Activated CD4-positive, alpha-beta memory T cell treated with anti-CD3 and anti-CD28 coated beads for 36 hours (primary cell): ENCODE measurements around the gene CHST8. TPM values are rescaled to one million over a fixed set of nuclear protein-coding genes. Genes with fewer than 3 reads are reported as not detected.

Experiments
- CTCF ChIA-PET: fragments of 350-600 bp; sonication (Branson Sonifier 250); formaldehyde crosslinking; loops from one replicate; lab custom pipeline; 2021; ENCODE audit warnings: antibody characterized with exemption, inconsistent platforms; lab: Charles Lee
- POLR2A ChIA-PET: fragments of 350-600 bp; sonication (Branson Sonifier 250); formaldehyde crosslinking; loops from one replicate; lab custom pipeline; 2021; ENCODE audit warnings: antibody characterized with exemption; lab: Charles Lee
- DNase-seq: peaks from one replicate; pipeline ENCODE4 v3.0.0-alpha.2; 2020
- H3K27ac Mint-ChIP-seq: one replicate; pipeline ENCODE4 v1.8.0; 2021; ENCODE audit warnings: mixed read lengths
- H3K27me3 Mint-ChIP-seq: one replicate; pipeline ENCODE4 v1.8.0; 2021; ENCODE audit warnings: mixed read lengths
- H3K36me3 Mint-ChIP-seq: one replicate; pipeline ENCODE4 v1.8.0; 2021; ENCODE audit warnings: mixed read lengths
- H3K4me1 Mint-ChIP-seq: one replicate; pipeline ENCODE4 v1.8.0; 2021; ENCODE audit warnings: low read depth, mixed read lengths
- H3K4me3 Mint-ChIP-seq: one replicate; pipeline ENCODE4 v1.8.0; 2021; ENCODE audit warnings: mild to moderate bottlenecking, mixed read lengths
- H3K9me3 Mint-ChIP-seq: one replicate; pipeline ENCODE4 v1.8.0; 2021; ENCODE audit warnings: mixed read lengths
- intact Hi-C: fragments of 100-400 bp; cut with micrococcal nuclease; formaldehyde crosslinking; loops from one replicate; pipeline ENCODE4 v1.15.1; 2023
- total RNA-seq, 2 experiments: library from RNA; stranded (reverse); gene quantifications; one replicate each; pipeline ENCODE4 v1.2.3, GENCODE V29; 2021

The CHST8 gene
- total RNA-seq, 2 experiments from 2014 or later: not detected

GRCh38 chr19:33703438-33703750 lies 81.6 kb downstream of the CHST8 start:
- ChIA-PET CTCF (no interaction called here), POLR2A (no interaction called here)
- no peak for DNase-seq
- Mint-ChIP-seq H3K36me3 (no peaks in the 10 kb centered on the region), H3K4me1 (no peaks in the 10 kb centered on the region), H3K27ac (no peak overlapping the region), H3K9me3 (no peaks in the 10 kb centered on the region), H3K27me3 (no peaks in the 10 kb centered on the region), H3K4me3 (no peak overlapping the region)
- intact Hi-C loops: no loop called here

DNA sequence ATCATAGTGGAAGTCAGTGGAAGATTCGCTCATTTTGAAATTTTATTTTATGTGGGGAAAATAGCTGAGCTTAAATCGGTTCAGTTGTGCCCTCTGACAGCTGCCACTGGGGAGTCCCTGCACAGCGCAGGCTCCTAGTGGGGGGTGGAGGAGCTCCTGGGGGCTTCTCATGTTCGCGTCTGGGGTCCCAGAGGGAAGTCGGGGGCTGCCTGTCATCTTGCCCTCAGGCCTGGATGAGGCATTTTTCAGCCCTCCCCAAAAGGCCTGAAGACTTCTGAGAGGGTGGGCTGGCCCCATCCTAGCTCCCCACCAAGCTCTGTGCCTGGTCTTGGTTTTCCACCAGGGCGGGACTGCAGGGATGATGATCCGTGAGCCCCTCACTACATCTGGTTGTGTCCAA lies 82.1 kb downstream of the CHST8 start:
- Mint-ChIP-seq H3K36me3 (no peaks in the 10 kb centered on the region), H3K27ac (no peak overlapping the region), H3K4me1 (no peaks in the 10 kb centered on the region), H3K9me3 (no peaks in the 10 kb centered on the region), H3K4me3 (no peak overlapping the region), H3K27me3 (no peaks in the 10 kb centered on the region)
- intact Hi-C loops: no loop called here
- CTCF ChIA-PET: no interaction called here
- DNase-seq: no peak
- POLR2A ChIA-PET: no interaction called here

DNA sequence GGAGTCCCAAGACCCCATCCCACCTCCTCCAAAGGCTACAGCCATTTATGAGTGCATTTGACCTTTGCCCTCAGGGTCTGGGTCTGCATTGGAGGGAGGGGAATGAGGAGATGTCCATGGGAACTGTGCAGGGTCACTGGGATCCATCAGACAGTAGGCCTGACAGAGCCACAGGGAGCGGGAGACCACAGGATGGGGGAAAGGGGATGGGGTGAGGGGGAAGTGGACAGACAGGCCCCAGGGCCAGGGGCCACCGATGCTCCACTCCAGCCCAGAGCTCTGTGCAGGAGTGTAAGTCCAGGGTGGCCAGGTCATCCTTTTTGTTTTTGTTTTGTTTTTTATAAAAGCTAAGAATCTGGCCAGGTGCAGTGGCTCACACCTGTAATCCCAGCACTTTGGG lies 82.5 kb downstream of the CHST8 start:
- no peaks in the 10 kb centered on the region for H3K27me3 Mint-ChIP-seq
- no peak for DNase-seq

GRCh38 chr19:33705090-33705847 lies 83.5 kb downstream of the CHST8 start:
- Mint-ChIP-seq H3K36me3 (no peaks in the 10 kb centered on the region), H3K27ac (no peak overlapping the region), H3K4me1 (no peaks in the 10 kb centered on the region), H3K27me3 (peaks cover 2% of the 10 kb centered on the region), H3K9me3 (no peaks in the 10 kb centered on the region), H3K4me3 (no peak overlapping the region)
- POLR2A ChIA-PET: no interaction called here
- intact Hi-C loops: no loop called here
- DNase-seq: no peak
- CTCF ChIA-PET: no interaction called here

More for the DNA sequence above, 82.5 kb downstream of the CHST8 start:
- ChIA-PET CTCF (no interaction called here), POLR2A (no interaction called here)
- Mint-ChIP-seq H3K9me3 (no peaks in the 10 kb centered on the region), H3K4me3 (no peak overlapping the region), H3K27ac (no peak overlapping the region), H3K4me1 (no peaks in the 10 kb centered on the region), H3K36me3 (no peaks in the 10 kb centered on the region)
- intact Hi-C loops: no loop called here

DNA sequence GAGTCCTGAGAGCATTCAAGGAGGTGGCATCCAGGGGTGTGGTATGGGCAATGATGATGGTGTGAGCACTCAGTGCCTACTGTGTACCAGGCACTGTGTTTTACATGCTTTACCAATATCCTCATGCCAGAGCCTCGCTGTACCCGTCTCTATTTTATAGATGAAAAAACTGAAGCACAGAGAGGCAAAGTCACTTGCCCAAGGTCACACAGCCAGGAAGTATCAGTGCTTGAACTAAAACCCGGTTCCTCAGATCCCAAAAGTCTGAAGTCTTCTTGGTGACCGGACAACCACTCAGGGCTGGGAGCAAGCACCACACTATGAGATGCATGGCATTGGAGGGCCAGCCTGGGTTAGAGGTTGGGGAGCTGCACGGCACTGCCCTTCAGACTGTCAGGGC lies 84.1 kb downstream of the CHST8 start:
- Mint-ChIP-seq H3K36me3 (no peaks in the 10 kb centered on the region), H3K4me3 (no peak overlapping the region), H3K27me3 (peaks cover 2% of the 10 kb centered on the region), H3K9me3 (no peaks in the 10 kb centered on the region), H3K27ac (no peak overlapping the region), H3K4me1 (no peaks in the 10 kb centered on the region)
- POLR2A ChIA-PET: no interaction called here
- intact Hi-C loops: no loop called here
- CTCF ChIA-PET: no interaction called here
- no peak for DNase-seq

GRCh38 chr19:33706631-33707030 lies 84.9 kb downstream of the CHST8 start:
- H3K4me3 Mint-ChIP-seq: no peak overlapping the region
- intact Hi-C loops: no loop called here
- H3K36me3 Mint-ChIP-seq: no peaks in the 10 kb centered on the region
- CTCF ChIA-PET: no interaction called here
- DNase-seq: no peak
- POLR2A ChIA-PET: no interaction called here
- H3K27ac Mint-ChIP-seq: no peak overlapping the region
- no peaks in the 10 kb centered on the region for H3K9me3 Mint-ChIP-seq
- H3K4me1 Mint-ChIP-seq: no peaks in the 10 kb centered on the region
- H3K27me3 Mint-ChIP-seq: peaks cover 4% of the 10 kb centered on the region

GRCh38 chr19:33712268-33712667 lies 90.5 kb downstream of the CHST8 start:
- ChIA-PET CTCF (no interaction called here), POLR2A (no interaction called here)
- H3K4me3 Mint-ChIP-seq: no peak overlapping the region
- no peak for DNase-seq
- H3K4me1 Mint-ChIP-seq: no peaks in the 10 kb centered on the region
- no peak overlapping the region for H3K27ac Mint-ChIP-seq
- H3K27me3 Mint-ChIP-seq: peaks cover 8% of the 10 kb centered on the region
- H3K36me3 Mint-ChIP-seq: no peaks in the 10 kb centered on the region
- intact Hi-C loops: no loop called here
- H3K9me3 Mint-ChIP-seq: peaks cover 10% of the 10 kb centered on the region

DNA sequence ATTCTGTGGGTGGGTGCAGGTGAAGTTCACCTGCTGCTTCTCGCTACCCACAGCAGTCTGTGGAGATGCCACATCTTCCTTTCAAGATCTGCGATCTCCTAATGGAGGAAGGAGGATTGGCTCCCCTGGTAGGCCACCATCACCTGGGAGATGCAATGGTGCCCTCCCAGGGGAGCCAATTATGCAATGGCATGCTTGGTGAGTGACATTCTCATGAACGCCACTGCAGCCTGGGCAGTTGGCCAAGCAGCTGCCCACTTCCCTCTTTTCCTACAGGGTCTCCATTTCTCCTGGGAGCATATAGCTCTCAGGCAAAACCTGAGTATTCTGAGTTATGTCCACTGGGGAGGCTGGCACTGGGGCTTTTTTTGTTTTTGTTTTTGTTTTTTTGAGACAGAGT lies 91.4 kb downstream of the CHST8 start:
- CTCF ChIA-PET: no interaction called here
- no peak overlapping the region for H3K4me3 Mint-ChIP-seq
- no peaks in the 10 kb centered on the region for H3K36me3 Mint-ChIP-seq
- no peak overlapping the region for H3K27ac Mint-ChIP-seq
- peaks cover 8% of the 10 kb centered on the region for H3K27me3 Mint-ChIP-seq
- no peaks in the 10 kb centered on the region for H3K4me1 Mint-ChIP-seq
- H3K9me3 Mint-ChIP-seq: peaks cover 10% of the 10 kb centered on the region
- POLR2A ChIA-PET: no interaction called here
- no peak for DNase-seq
- intact Hi-C loops: no loop called here

- CTCF ChIA-PET: no interaction called here
Observed at GRCh38 chr19:33714149-33714548, 92.4 kb downstream of the CHST8 start.

DNA sequence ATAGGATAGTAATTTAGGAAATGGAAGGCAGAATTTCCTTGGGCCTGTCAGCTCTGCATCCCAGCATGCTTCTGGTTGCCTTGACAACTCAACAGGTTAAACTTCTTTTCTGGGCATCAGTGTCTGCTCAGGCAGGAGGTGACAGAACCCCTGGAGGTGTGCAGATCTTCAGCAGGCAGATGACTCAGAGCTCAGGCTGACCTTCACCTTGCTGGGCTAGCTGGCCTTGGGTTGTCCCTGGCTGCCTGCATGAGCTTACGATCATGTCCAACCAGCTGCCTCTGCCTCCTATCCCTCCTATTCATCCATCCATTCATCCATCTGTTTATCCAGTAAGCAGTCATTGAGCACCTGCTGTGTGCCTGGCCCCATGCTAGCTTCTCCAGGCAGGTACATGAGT lies 93.7 kb downstream of the CHST8 start:
- H3K4me3 Mint-ChIP-seq: no peak overlapping the region
- ChIA-PET POLR2A (no interaction called here), CTCF (no interaction called here)
- H3K36me3 Mint-ChIP-seq: no peaks in the 10 kb centered on the region
- intact Hi-C loops: no loop called here
- DNase-seq: no peak
- no peak overlapping the region for H3K27ac Mint-ChIP-seq
- H3K4me1 Mint-ChIP-seq: no peaks in the 10 kb centered on the region
- peaks cover 10% of the 10 kb centered on the region for H3K9me3 Mint-ChIP-seq
- peaks cover 9% of the 10 kb centered on the region for H3K27me3 Mint-ChIP-seq

More at GRCh38 chr19:33714149-33714548, 92.4 kb downstream of the CHST8 start:
- peaks cover 10% of the 10 kb centered on the region for H3K9me3 Mint-ChIP-seq
- no peak overlapping the region for H3K27ac Mint-ChIP-seq
- DNase-seq: no peak
- H3K36me3 Mint-ChIP-seq: no peaks in the 10 kb centered on the region
- no peak overlapping the region for H3K4me3 Mint-ChIP-seq
- H3K4me1 Mint-ChIP-seq: no peaks in the 10 kb centered on the region
- intact Hi-C loops: no loop called here
- POLR2A ChIA-PET: no interaction called here
- peaks cover 8% of the 10 kb centered on the region for H3K27me3 Mint-ChIP-seq

DNA sequence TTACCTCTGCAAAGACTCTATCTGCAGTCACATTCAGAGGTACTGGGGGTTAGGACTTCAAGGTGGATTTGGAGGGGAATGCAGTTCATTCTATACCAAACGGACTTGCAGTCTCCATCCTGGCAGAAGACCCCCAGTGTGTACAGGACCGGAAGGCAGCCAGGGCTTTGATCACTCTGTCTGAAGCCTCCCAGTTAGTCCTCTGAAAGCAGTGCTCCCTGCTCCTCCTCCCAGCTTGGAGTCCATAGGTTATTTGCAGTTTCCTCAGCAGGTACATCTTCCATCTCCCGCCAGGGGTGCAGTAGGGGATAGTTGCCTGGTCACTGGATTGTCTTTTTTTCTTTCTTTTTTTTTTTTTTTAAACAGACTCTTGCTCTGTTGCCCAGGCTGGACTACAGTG lies 96.1 kb downstream of the CHST8 start:
- ChIA-PET POLR2A (no interaction called here), CTCF (no interaction called here)
- H3K4me1 Mint-ChIP-seq: no peaks in the 10 kb centered on the region
- peaks cover 7% of the 10 kb centered on the region for H3K27me3 Mint-ChIP-seq
- no peaks in the 10 kb centered on the region for H3K36me3 Mint-ChIP-seq
- DNase-seq: no peak
- H3K27ac Mint-ChIP-seq: no peak overlapping the region
- no peak overlapping the region for H3K4me3 Mint-ChIP-seq
- intact Hi-C loops: no loop called here
- peaks cover 10% of the 10 kb centered on the region for H3K9me3 Mint-ChIP-seq

DNA sequence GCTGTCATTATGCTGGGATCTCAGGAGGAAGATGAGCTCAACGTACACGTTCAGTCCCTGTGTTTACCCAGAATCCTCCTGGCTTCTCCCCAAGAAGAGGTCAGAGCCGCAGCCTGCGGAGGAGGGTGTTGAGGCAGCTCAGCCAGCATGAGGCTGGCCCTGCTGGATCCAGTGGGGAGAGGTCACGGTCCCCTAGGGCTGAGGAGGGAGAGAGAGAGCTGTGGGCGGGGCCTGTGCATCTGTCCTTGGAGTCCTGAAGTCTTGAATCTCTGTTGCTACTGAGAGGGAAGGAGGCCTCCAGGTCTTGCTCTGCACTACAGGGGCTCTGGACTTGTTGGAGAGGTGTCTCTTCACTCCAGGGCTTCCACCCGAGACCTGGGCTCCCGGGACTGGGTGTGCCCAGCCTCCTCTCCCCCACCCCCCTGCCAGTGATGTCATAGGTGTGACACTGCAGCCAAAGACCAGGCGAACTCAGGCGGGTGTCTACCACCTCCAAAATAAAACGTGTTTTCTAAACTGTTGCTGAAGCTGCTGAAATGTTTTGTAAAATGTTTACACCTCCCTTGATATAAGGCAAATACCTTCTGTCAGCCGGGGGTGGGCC lies 97.0 kb downstream of the CHST8 start:
- intact Hi-C loops: no loop called here
- H3K4me1 Mint-ChIP-seq: no peaks in the 10 kb centered on the region
- H3K9me3 Mint-ChIP-seq: peaks cover 10% of the 10 kb centered on the region
- no peak overlapping the region for H3K27ac Mint-ChIP-seq
- no peaks in the 10 kb centered on the region for H3K36me3 Mint-ChIP-seq
- ChIA-PET POLR2A (no interaction called here), CTCF (no interaction called here)
- peaks cover 10% of the 10 kb centered on the region for H3K27me3 Mint-ChIP-seq
- no peak overlapping the region for H3K4me3 Mint-ChIP-seq
- DNase-seq: no peak
